CD4-positive, alpha-beta T cell treated with Interleukin-17A for 1 hour (primary cell): Measurements from ENCODE around the gene CDKAL1.

ENCODE experiments used
- DNase-seq: peaks from one replicate; pipeline ENCODE4 v3.0.0-alpha.2; 2020

CDKAL1 gene

DNA sequence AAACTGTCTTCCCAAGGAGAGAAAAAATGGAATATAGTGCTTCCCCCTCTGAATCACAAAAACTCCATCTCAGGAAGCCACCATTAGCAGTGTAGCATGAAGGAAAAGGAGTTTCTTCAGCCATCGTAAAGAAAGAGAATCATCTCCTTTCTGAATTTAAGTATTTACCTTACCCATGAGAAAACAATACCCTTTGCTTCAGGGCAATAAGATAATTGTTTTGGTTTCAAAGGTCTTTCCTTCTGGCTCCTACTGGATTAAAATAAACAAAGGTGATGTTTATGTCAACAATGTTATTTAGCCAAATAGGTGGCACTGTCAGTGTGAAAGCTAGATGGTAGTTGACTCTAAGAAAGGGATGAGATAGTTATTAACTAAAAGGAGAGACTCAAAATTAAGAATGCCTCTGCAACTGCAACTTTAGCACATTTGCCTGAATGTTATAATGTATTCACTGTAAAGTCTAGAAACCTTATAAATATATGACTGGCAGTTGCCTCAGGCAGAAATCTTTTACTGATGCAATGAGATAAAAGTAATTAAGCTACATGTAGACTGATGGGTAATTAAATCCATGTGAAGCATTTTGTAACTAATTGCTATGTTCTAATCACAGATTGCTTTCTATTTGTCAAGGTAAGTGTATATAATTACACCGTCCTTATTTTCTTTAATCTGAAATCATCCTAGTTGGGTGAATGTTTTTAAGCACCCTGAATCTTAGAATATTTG is 399.0 kb downstream of the CDKAL1 start:
- DNase-seq: no peak

GRCh38 chr6:20936949-20937348 is 402.7 kb downstream of the CDKAL1 start:
- DNase-seq: no peak

DNA sequence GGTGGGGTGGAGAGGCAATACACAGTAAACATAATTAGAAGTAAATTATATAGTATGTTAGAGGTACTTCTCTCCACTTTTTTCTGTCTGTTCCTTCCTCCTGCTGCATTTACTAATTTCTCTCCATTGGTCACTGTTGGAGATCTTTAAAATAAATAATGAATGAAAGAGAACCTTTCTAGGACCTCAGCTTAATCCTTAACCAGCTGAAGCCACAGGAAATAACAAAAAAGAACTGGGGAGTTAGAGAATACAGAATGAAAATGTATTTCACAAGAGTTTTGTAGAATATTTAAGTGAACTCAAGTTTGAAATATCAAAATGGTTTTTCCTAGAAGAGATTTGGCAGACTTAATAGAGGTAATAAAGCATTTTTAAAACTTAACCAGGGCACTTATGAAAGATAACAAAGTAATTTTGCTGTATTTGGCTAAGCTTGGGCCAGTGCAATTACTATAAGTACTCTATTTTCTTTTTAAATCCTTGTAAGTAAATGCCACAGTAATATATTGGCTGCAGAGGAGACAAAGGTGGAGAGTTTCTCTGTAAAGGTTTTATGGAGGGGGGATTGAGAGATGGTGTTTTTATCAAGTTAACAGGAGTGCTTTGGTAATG is 405.0 kb downstream of the CDKAL1 start:
- no peak for DNase-seq

DNA sequence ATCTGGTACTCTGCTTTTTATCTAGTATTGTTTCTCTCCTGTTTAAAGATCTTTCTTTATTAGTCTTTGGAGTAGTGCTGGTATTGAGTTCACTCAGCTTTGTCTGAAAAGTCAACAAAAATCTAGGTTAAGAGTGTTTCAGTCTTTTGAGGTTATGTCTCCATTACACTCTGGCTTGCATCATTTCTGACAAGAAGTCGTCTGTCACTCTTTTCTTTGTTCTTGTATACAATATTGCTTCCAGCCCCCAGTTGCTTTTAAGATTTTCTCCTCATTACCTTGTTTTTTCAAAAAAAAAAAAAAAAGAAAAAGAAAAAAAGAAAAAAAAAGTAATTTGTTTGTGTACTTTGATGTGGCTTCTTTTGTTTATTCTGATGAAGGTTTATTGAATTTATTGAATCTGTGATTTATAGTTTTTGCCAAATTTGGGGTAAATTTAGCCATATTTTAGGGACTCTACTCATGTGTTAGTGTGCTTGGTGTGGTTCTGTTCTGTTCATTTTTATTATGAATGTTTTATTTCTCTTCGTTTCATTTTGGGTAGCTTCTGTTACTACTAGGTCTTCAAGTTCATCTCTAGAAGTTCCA is 408.9 kb downstream of the CDKAL1 start:
- DNase-seq: no peak

- DNase-seq: no peak
These were observed 409.7 kb downstream of the CDKAL1 start for GRCh38 chr6:20943922-20944321.

- DNase-seq: no peak
These were observed 411.8 kb downstream of the CDKAL1 start for GRCh38 chr6:20946022-20946421.

- DNase-seq: no peak
These were observed 412.6 kb downstream of the CDKAL1 start for GRCh38 chr6:20946890-20947289.

DNA sequence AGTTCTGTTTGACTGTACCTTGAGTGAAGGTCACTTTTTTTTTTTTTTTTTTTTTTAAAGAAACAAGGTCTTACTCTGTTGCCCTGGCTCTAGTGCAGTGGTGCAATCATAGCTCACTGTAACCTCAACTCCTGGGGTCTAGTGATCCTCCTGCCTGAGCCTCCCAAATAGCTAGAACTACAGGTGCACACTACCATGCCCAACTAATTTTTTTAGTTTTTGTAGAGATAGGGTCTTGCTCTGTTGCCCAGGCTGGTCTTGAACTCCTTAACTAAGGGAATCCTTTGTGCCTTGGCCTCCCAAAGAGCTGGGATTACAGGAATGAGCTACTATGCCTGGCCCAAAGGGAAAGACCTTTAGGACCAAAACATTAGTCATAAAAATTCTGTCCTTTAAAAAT is 413.7 kb downstream of the CDKAL1 start:
- no peak for DNase-seq

GRCh38 chr6:20948556-20948955 is 414.3 kb downstream of the CDKAL1 start:
- no peak for DNase-seq

DNA sequence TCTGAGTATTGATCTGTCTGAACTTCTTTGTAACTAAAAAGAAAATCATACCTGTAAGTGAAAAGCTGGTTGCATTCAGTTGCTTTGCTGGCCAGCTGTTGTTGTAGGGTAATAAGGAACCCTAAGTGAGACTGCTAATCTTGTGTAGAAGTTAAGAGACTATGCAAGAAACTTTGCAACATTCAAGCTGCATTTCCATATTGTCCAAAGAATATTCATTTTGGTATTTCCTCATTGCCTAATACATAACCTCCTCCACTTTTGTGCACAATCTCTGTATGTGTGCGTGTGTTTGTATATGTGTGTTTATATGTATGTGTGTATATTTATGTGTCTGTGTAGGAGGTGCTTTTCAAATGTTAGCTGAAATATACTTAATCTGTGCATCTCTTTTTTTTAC is 414.9 kb downstream of the CDKAL1 start:
- no peak for DNase-seq

GRCh38 chr6:20952699-20953474 is 418.6 kb downstream of the CDKAL1 start:
- DNase-seq: no peak

DNA sequence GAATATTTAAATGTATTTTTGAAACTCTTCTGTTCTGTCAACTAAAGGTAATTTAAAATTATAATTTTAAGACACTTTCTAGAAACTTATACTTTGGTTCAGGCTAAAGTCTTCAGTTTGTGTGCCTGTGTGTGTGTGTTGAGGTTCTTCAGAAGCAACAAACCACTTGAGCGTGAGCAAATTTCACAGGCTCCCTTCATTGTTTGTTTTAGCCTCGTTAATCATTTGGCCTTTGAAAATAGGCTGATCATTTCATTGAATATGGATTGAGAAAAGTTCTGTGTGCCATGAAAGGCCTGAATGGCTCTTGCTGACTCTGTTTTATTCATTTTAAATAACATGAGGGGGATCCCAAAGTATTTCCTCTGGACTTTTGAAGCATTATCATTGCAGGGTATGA is 420.1 kb downstream of the CDKAL1 start:
- no peak for DNase-seq

GRCh38 chr6:20955131-20955530 is 420.9 kb downstream of the CDKAL1 start:
- DNase-seq: no peak

GRCh38 chr6:20955751-20956150 is 421.5 kb downstream of the CDKAL1 start:
- no peak for DNase-seq

- DNase-seq: no peak
These were observed 425.8 kb downstream of the CDKAL1 start for GRCh38 chr6:20960067-20960466.

DNA sequence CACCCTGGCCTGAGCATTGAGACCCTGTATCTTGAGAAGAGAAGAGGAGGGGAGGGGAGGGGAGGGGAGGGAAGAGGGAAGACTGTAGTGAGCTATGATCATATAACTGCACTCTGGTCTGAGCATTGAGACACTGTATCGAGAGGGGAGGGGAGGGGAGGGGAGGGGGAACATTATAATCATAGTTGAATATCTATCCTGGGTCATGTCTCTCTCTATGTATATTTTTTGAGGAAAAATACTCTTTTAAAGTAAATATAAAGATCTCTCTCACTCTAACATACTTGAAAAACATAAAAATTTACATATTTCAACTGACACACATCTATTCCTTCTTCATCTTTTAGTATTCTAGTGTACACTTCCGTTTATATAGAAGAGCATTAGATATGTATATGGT is 431.0 kb downstream of the CDKAL1 start:
- DNase-seq: no peak

- no peak for DNase-seq
These were observed 431.7 kb downstream of the CDKAL1 start for GRCh38 chr6:20965915-20966314.

- no peak for DNase-seq
These were observed 435.3 kb downstream of the CDKAL1 start for GRCh38 chr6:20969551-20969950.

DNA sequence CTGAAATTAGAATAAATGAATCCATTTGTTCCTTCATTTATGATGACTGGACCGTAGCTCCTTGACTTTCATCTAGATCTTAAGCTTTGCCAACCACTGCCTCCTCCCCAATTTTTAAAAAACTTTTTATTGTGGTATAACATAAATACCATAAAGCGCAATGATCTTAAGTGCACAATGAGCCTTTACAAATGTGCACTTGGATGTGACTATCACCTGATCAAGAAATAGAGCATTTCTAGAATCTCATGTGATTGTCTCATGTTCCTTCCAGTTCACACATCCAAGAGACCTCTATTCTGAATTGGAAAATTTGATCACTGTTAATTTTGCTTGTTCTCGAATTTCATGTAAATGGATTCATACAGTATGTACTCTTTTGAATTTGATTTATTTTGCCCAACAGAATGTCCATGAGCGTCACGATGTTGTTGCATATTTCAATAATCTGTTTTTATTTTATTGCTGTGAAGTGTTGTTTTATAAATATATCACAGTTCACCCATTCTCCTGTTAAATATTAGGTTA is 442.2 kb downstream of the CDKAL1 start:
- no peak for DNase-seq

- DNase-seq: no peak
These were observed 443.9 kb downstream of the CDKAL1 start for GRCh38 chr6:20978151-20978614.

DNA sequence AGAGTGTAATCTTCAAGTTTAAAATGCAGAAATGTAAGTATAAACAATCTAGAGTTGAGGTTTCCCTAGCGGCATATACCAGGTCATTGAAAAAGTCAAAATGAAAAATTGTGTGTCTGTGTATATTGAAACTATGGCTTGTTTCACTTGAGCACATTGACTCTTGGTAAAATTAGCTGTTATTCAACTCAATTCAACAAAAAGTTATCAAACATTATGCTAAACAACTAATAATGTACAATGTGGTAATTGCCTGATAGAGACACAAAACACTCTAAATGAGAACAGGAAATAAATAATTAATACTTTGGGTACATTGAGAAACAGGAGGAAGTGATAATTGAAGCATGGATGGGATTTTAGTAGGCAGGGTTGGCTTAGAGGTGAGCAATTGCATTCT is 444.8 kb downstream of the CDKAL1 start:
- DNase-seq: no peak

DNA sequence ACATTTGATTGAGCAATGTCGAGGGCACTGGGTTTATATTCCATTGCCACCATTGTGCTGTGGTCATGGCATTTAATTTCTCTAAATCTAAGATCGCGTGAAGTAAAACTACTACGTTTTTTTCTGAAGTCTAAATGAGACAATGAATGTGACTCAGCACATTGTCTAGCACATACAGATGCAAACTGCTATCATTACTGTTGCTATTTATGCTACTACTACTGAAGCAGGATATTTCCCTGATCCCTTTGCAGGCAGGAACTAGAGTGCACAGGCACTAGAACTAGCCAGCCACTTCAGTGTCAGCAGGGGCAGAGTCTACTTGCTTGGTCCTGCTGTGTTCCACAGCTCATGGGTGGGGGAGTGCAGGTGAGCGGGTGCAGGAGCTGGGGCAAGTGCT is 449.7 kb downstream of the CDKAL1 start:
- no peak for DNase-seq

DNA sequence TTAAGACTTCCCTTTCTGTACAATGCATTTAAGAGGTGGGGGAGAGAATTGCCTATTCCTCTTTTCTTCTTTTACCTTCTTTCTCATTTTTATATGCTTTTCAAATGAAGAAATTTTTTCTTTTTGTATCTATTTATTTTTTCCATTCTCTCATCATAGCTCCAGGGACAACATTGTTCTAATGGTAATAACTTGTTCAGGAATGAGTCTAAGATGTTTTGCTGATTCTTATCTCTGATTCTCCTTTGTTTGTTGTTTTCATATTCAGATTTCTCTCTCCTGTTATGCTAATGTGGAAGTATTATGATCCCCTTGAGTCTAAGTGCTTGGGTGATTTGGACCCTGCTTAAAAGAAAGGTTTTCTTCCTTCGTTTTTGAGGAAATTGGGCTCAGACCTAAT is 451.6 kb downstream of the CDKAL1 start:
- DNase-seq: no peak
